Uterus (tissue), 2 donors: Measurements from ENCODE around the gene CCDC93.

ENCODE experiments used
- POLR2A ChIP-seq, 2 donors: fragments of 450-650 bp; IDR thresholded peaks; one replicate each; pipeline ENCODE4 v1.6.1; 2016; ENCODE audit warnings: antibody characterized with exemption in 2 of 2, mild to moderate bottlenecking in 1 of 2, moderate library complexity in 1 of 2
- TF ChIP-seq, protein P1 (sequence below), 4 experiments: fragments of 200-600 bp in 2 of 4; fragments of 450-650 bp in 2 of 4; sonication (generic) in 2 of 4; IDR thresholded peaks; one replicate each; pipeline ENCODE4 v1.5.1; 2016 to 2019; ENCODE audit warnings: antibody characterized with exemption in 4 of 4, mild to moderate bottlenecking in 2 of 4, moderate library complexity in 1 of 4

DNA sequence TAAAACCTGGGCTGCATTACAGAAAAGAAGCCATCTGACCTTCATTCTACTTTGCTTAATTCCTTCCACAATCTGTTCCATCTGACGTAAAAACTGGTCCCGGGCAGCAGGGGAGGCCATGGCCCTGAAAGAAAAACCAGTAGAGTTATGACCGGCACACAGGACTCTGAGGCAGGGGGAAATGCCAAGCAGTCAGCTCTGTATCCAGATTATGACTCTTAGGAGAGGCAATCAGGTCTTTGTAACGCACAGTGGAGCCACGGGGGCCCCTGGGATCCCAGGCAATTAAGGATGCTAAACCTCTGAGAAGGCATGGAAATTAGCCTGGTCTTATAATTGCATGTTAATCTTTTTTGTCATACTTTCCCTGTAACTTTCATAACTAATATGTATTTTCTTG lies 78.4 kb downstream of the CCDC93 start:
- no peak for TF ChIP-seq POLR2A (IDR thresholded peaks at IDR 0.05)
- TF ChIP-seq, protein P1, sequence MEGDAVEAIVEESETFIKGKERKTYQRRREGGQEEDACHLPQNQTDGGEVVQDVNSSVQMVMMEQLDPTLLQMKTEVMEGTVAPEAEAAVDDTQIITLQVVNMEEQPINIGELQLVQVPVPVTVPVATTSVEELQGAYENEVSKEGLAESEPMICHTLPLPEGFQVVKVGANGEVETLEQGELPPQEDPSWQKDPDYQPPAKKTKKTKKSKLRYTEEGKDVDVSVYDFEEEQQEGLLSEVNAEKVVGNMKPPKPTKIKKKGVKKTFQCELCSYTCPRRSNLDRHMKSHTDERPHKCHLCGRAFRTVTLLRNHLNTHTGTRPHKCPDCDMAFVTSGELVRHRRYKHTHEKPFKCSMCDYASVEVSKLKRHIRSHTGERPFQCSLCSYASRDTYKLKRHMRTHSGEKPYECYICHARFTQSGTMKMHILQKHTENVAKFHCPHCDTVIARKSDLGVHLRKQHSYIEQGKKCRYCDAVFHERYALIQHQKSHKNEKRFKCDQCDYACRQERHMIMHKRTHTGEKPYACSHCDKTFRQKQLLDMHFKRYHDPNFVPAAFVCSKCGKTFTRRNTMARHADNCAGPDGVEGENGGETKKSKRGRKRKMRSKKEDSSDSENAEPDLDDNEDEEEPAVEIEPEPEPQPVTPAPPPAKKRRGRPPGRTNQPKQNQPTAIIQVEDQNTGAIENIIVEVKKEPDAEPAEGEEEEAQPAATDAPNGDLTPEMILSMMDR (IDR thresholded peaks at IDR 0.05), result no peak
